GM12801 (cell line): ENCODE measurements around the gene CBFA2T3.

Experiments used
- TF ChIP-seq, protein P1 (sequence below): IDR thresholded peaks from one replicate; pipeline ENCODE4 v1.5.1; 2011; ENCODE audit warnings: control low read depth; ENCODE audit not compliant: insufficient read length; ENCODE audit errors: extremely low read depth

CBFA2T3 gene

DNA sequence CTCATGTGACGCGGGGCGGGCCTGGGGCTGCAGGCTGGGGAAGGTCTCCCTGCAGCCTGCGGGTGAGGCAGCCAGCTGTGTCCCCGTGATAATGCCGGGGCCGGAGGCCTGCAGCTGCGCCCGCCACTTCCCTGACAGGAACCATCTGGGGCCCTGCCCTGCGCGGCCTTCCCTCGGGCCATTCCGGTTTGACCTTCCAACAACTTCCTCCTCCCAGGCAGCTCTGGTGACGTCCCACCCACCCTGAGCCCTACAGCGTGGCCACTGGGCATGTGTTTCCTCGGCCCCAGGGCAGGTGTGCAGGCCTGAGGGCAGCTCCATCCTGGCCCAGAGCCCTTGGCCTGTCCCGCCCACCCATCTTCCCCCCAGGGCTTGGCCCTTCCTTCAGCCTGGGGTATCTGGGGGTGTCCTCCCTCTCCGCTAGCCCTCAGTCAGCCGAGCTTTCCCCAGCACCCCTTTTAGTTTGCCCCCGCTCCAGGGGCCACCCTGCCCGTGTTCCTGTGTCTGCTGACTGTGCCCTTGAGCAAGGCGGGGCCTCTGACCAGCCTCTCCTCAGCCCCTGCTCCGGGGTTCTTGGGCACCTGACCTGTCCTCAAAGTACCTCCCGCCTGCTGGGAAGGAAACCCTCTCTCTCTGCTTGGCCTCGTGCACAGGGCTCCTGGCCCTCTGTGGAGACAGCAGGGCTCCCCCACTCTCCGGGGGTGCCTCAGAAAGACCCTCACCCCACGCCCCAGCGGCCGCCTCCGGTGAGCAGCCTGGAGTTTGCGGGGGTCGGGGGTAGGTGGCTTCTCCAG, at the start of gene CBFA2T3:
CBFA2T3 (minus strand) TSS at position 190 of the 794 bp plus-strand sequence. CDS start 400 bp downstream, outside the sequence.
- TF ChIP-seq, protein P1, sequence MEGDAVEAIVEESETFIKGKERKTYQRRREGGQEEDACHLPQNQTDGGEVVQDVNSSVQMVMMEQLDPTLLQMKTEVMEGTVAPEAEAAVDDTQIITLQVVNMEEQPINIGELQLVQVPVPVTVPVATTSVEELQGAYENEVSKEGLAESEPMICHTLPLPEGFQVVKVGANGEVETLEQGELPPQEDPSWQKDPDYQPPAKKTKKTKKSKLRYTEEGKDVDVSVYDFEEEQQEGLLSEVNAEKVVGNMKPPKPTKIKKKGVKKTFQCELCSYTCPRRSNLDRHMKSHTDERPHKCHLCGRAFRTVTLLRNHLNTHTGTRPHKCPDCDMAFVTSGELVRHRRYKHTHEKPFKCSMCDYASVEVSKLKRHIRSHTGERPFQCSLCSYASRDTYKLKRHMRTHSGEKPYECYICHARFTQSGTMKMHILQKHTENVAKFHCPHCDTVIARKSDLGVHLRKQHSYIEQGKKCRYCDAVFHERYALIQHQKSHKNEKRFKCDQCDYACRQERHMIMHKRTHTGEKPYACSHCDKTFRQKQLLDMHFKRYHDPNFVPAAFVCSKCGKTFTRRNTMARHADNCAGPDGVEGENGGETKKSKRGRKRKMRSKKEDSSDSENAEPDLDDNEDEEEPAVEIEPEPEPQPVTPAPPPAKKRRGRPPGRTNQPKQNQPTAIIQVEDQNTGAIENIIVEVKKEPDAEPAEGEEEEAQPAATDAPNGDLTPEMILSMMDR = no peak

DNA sequence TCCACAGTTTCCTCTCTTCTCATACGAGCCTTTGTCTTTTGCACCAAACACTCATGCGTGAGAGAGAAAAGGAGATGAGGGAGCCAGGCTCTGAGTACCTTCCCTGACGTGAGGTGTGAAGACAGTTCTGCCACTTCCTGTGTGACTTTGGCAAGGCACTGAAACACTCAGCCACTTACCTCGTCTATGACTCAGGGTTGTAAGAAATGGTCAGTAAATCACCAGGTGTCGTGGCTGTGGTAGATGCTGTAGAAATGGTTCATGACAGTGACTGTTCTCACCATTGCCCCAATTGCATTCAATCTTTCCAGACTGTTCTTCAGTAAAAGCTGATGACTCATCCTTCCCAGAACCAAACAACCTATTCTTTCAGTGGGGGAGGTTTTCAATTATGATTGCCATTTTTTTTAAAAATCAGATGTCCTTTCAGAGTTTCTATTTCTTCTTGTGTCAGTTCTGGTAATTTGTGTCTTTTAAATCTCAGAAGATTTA, 49.2 kb upstream of the CBFA2T3 start:
- TF ChIP-seq, protein P1 = no peak

DNA sequence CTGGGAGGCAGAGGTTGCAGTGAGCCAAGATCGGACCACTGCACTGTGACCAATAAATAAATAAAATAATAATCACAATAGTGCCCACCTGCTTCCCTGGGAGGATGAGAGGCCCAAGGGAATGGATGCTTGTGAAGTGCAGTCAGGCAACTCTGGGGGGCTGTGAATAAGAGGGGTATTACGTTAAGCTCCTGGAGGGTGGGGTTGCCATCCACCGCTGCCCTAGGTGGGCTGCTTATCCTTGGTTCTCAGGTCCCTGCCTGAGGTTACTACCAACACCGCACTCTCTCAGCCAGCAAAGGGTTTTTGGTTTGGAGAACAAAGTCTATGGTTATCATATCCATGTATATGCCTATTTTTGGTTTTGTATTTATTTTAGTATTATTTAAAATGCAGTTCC, 48.6 kb upstream of the CBFA2T3 start:
- TF ChIP-seq, protein P1 = no peak

DNA sequence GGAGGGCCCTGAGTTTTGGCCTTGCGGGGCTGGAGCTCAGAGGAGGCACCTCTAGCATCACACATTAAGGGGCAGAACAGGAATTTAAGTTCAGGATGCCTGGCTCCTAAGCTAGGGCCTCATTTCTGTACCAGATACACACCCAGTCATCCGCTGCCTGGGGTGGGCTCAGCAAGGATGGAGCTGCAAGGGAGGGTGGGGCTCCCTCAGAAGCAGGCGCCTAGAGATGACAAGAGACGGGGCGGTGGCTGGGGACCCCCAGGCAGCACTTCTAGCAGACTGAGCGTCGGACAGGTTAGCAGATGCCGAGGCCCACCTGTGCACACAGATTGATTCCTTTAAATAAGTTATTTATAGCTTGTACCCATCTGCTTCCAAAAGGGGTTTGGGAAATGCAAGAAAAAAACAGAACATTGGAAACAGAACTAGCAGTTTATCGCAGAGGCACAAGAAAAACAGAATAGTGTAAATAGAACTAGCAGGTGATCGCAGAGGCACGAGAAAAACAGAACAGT, 47.6 kb upstream of the CBFA2T3 start:
- TF ChIP-seq, protein P1 = no peak

DNA sequence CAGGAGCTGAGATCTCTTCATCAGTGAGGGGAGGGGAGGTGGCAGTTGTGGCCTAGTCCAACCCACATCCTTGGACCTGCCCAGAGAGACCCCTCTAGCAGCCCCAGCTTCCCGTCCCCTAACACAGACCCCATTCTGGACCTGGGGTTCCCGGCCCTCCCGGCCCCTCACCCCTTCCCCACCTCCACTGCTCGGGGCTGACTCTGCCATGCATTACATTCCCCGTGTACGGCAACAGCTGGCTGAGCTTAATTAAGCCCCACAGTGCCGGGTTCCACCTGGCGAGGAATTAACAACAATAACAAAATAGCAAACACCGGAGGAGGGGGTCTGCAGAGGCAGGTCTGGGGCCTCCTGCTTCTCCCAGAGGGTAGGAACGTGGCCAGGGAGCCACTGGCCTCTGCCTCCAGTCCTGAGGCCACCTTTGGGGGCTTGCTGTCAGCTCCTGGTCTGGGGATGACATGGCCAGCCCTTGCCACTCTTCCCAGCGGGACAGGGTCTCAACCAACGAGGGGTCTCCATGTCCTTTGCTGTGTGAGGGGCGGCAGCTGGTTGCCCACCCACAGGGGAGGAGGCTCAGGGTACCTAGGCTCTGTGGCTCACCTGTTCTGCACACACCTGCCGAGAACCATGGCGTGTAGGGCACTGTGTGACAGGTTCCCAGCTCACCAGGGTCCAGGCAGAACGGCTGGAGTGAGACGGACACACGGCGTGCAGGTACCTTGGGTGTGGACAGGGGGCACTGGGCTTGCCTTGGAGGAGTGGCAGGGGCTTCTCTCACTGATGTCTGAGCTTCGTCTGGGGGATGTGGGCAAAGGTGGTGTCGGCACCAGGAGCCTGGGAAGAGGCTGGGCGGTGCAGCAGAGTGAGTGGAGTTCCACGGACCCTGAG, 46.9 kb upstream of the CBFA2T3 start:
- TF ChIP-seq, protein P1 = no peak

DNA sequence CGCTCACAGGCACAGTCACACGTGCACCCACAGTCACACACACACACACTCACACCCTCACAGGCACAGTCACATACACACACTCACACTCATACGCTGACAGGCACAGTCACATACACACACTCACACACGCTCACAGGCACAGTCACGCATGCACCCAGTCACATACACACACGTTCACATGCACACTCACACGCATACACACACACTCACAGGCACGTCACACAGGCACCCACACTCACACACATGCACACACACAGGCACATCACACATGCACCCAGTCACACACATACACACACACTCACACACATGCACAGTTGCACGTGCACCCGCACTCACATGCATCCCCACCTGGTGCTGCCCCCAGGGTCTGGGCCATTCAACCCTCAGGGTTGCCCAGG, 46.1 kb upstream of the CBFA2T3 start:
- TF ChIP-seq, protein P1 = no peak
